ENCODE data around the gene NAA80. TPM values are rescaled to one million over a fixed set of nuclear protein-coding genes. Genes with fewer than 3 reads are reported as not detected.
"Not testable (repeated sequence)": the region's sequence is repeated elsewhere in the genome, so short reads cannot be mapped to it uniquely, and the experiment has no call there.

Gene NAA80
- total RNA-seq, 1 donor from 2014 or later, result 20.1 TPM

DNA sequence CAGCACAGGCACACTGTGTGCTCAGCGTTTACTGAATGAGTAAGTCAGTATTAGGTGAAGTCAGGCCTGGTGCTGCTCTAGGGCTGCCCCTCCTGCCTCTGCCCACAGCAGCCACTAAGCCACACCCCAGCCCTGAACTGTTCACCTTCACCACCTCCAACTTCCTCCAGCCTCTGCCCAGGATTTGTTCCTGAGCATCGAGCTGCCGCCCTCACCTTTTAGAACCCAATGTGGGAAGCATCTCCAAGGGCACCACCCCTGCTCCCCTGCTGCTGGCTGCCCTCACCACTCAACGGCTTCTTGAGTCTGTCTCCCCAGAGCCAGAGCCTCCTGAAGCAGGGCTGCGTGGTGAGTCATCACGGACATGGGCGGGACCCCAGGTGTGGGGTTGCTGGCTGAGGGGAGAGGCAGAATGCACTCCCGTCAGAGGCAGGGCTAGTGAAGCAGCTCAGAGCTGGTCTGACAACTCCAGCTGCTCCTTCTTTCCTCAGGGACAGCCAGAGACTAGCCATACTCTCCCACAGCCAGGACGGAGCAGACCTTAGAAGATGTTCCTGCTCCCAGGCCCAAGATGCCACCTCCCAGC, 17.5 kb upstream of the NAA80 start:
- DNase-seq (ENCODE audit: low read depth), result no peak

DNA sequence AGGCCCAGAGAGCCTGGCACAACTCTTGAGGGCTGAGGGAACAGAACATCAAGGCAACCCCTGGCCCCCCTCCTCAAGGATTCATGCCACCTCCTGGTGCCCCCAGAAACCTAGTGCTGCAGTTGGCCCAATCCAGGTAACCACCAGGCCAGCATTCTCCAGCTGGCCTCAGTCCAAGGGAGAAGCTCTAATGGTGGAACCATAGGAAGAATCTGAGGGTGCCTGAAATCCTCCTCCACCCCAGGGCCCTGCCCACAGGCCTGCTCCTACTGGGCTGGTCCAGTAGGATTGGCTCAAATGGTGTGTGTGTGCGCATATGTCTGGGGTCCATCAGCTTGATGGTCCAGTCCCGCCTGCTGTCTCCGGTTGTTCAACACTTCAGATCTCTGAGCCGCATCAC, 15.6 kb upstream of the NAA80 start:
- no peak for DNase-seq (ENCODE audit: low read depth)

DNA sequence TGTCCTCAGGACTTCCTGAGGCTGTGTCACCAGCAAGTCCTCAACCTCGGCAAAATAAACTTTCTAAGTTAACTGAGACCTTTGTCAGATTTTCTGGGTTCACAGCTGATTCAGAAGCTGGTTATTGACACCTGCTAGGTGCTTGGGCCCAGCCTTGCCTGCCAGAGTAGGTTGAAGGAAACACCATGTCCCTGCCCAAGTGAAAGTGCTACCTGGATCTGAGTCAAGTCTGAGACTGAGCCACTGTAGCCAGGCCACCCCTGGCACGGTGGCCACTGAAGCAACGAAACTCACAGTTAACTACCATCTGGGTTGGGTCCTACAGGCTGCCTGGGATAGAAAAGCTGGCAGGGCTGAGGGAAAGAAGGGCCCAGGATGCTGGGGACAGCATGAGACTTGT, 15.1 kb upstream of the NAA80 start:
- no peak for DNase-seq (ENCODE audit: low read depth)

DNA sequence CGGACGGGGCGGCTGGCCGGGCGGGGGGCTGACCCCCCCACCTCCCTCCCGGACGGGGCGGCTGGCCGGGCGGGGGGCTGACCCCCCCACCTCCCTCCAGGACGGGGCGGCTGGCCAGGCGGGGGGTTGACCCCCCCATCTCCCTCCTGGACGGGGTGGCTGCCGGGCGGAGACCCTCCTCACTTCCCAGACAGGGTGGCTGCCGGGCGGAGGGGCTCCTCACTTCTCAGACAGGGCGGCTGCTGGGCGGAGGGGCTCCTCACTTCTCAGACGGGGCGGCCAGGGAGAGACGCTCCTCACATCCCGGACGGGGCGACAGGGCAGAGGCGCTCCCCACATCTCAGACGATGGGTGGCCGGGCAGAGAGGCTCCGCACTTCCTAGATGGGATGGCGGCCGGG, 12.8 kb upstream of the NAA80 start:
- DNase-seq (ENCODE audit: low read depth), result not testable (repeated sequence)

DNA sequence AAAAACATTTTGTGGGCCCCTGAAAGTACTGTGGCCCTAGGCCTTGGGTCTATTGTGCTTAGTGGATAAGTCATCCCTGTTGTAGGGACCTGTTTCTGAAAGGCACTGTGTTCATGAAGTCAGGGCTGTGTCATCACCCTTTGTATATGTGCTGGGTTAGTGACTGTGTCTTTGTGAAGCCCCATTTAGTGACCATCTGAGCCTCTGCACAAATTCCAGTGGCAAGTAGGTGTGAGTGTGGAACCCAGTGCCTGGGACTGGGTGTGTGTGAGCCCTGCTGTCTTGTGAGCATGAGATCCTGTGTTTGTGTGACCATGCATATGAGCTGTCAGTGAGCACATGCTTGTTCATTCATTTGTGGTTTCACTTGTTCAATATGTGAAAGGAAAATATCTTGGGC, 5.4 kb upstream of the NAA80 start:
- no peak for DNase-seq (ENCODE audit: low read depth)

DNA sequence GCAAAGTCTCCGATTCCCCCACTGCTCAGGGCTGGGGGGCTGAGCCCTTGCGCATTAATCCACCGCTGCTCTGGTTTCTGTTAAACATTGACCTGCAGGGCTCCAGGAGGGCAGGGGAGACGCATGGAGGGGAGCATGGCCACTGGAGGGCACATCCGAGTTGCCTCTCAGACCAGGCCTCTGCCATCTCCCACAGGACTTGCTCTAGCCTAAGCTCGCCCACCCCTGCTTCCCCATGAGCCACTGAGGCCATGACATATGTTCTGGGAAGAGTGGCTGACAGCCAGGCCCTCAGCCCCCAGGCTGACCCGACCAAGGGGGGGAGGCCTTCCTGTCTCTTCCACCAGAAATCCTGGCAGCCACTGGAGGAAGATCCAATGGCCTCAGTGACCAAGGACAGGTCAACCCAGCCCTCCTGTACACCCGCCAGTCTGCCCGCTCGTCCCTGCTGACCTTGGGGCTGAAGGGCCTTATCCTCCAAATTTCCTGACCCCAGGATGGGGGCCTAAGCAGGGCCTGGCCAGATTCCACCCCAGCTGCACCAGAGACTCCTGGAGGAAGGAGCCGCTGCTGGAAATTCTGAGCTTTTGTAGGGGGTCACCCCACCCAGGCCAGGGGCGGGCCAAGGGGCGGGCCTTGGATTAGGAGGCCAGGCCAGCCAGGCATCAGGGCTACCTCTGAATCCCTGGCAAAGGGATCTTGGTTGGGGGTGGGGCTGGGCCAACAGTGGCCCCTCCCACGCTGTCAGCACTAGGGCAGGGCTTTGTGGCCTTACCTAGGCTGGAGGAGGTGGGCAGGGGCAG, 4.0 kb upstream of the NAA80 start, which contains the start of gene HYAL1:
TSS of gene HYAL1 (minus strand) at position 562 of the 803 bp plus-strand sequence. CDS start 618 bp downstream, outside the sequence.
- no peak for DNase-seq (ENCODE audit: low read depth)

- DNase-seq (ENCODE audit: low read depth), result no peak
Observed at GRCh38 chr3:50302095-50303012, 3.1 kb upstream of the NAA80 start.

DNA sequence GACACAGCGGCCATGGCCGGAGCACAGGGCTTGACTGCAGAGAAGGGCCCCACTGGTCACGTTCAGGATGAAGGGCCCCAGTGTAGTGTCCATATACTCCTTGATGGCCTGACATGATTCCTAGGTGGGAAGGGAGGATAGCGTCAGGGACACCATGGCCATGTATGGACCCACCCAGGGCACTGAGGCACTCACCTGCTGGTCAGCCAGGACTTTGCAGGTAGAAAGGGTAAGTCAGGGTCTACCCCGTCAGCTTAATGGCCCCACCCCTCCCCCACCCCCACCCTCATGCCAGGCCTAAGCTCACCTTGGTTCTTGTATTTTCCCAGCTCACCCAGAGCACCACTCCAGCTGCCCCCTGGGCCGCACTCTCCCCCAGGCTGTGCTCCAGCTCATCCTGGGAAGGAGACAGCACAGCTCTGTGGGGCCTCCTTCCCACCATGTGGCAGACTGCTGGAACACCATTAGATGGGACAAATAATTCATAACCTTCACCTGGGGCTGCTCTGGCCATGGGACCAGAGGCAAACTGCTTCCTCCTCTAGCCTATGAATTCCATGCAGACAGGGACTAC, 1.6 kb upstream of the NAA80 start:
- DNase-seq (ENCODE audit: low read depth), result no peak

DNA sequence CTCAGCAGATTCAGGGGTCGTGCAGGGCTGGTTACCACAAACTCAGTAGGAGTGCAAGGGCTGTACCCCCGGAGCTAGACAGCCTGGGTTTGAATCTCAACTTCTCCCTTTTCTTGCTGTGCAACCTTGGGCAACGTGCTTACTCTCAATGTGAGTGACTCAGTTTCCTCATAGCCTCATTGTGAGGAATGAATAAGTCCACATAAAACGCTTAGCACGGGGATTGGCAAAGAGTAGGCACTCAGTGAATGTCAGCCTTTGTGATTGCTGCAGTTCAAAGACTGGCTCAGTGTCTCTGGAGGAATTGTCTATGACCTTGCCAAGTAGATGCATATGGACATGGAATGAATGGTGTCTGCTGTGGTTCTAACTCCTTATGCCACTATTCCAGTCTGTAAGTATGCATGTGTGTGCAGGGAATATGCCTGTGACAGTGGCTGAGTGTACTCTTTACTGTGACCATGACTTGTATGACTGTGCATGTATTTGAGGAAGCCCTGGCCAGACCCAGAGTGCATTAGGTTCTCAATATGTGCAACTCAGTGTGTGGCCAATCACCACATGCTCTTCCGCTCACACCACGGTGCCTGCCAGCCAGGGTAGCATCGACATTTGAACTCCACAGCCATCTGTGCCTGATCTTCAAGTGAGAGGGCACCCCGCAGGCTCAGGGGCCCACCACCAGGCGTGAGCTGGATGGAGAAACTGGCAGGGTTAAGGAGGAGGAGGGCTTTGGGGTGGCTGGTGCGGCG, 900 bp upstream of the NAA80 start:
- peak; percentile 17 for DNase-seq (ENCODE audit: low read depth)

- no peak for DNase-seq (ENCODE audit: low read depth)
Observed at GRCh38 chr3:50299638-50299928, 378 bp upstream of the NAA80 start.

DNA sequence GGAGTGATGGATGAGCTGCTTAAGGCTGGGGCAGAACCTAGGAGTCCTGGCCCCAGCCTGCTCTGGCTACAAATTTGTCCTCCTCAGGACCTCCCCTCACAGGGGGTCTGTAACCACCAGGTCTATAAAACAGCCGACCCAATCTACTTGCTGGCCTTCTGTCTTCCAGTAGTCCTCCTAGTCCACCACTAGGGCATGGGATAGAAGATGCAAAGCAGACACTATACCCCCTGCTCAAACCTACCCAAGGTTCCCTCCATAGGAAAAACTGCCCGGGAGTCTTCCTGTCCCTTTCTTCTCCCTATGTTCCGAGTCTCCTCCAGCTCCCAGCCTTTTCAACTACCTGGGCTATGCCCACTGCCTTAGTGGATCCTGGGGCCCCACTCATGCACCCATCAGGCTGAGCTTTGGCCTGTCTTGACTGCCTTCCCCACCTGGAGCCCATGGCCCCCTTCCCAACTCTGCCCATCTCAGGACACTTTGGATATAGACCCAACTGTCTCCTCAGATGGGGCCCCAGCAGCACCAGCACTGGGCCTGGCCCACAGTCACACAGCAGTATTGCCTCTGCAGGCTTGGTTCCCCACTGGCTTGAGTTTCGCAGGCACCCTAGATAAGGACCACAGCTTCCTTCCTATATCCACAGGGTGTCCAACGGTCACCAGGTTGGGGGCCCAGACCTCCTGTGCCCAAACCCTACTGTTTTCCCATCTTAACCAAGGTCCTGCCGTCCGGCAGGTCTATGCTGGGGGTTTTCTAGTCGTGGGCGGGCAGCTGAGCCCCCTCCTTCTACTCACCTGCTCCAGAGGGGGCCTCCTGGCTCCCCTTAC, 1.1 kb downstream of the NAA80 start:
- DNase-seq (ENCODE audit: low read depth), result no peak

GRCh38 chr3:50297384-50297775, 1.8 kb downstream of the NAA80 start:
- DNase-seq (ENCODE audit: low read depth), result no peak

DNA sequence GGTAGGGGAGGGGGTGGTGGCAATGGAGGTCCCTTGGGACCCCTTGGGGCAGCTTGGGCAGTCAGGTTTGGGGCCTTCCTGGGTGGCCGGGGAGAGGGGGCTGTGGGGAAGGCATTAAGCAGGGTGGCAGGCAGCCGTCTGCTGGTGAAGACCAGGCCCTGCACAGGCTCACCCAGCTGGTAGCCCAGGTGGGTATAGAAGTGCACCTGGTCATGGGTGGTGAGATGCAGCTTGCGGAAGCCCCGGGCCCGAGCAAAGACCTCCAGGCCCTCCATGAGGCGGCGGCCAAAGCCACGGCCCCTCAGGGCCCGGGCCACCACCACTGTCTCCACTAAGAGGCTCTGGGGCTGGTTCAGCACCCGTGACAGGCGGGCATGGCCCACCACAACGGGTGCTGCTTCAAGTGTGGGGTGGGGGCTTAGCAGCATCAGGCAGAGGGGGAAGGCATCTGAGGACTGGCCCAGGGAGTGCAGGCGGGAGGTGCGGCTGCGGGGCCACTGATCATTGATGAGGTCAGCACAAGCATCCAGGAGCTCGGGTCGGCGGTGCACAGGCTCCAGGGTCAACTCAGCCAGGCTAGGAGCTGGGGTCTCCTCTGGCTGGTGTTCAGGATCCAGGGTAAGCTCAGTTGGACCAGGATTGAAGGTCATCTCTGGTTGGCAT, 2.4 kb downstream of the NAA80 start:
- DNase-seq (ENCODE audit: low read depth), result no peak

DNA sequence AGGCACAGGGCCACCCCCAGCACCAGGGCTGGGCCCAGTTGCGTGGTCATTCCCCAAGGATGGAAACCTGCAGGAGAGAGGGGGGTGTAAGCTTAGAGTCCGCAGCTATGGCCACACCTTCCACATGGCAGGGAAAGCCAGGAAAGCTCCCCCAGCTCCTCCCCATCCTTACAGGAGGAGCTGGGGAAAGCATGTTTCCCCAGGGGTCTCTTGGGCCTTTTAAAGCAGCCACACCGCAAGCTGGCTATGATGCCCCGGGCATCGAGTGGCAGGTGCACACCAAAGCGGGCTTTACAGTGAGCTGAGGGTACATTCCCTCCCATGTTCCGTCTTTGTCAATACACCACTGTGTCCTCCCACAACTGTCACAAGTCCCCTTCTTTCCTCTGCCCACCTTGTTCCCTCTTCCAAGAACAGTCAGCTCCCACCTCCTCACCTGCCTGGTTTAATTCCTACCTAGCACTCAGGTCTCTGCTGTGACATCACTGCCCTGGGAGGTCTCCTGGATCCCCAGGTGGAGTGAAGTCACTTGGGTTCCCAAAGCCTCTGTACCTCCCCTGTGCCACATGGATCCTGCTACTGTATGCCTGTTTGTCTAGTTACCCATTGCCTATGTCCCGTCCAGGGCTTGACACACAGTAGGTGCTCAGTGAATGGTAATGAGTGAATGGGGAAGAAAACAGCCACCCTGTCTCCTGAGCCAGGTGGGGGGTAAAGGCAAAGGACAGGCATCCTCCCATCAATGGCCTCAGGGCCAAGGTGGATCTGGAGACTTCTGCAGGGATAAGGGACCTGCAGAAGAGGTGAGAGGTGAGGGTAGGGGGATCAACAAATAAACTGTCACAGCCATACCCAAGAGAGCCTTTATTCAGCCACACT, 3.4 kb downstream of the NAA80 start:
- DNase-seq (ENCODE audit: low read depth), result no peak

GRCh38 chr3:50294492-50295403, 4.5 kb downstream of the NAA80 start:
- DNase-seq (ENCODE audit: low read depth), result no peak

DNA sequence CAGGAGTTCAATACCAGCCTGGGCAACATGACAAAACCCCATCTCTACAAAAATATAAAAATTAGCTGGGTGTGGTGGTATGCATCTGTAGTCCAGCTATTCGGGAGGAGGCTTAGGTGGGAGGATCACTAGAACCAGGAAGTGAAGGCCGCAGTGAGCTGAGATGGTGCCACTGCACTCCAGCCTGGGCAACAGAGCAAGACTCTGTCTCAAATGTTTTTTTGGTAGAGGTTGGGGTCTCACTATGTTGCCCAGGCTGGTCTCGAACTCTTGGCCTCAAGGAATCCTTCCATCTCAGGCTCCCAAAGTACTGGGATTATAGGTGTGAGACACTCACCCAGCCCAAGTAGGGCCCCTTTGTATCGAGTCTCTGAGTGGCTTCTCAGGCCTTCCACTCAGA, 5.1 kb downstream of the NAA80 start:
- no peak for DNase-seq (ENCODE audit: low read depth)

- peak; percentile 10 for DNase-seq (ENCODE audit: low read depth)
Observed at GRCh38 chr3:50293079-50293801, 6.0 kb downstream of the NAA80 start.
